CD4-positive, alpha-beta T cell treated with Interleukin-15 for 1 hour (primary cell): Measurements from ENCODE around the gene KRTAP10-2.
"Not testable (repeated sequence)": the region's sequence is repeated elsewhere in the genome, so short reads cannot be mapped to it uniquely, and the experiment has no call there.

Experiments used
- DNase-seq: peaks from one replicate; pipeline ENCODE4 v3.0.0-alpha.2; 2020

Gene KRTAP10-2

GRCh38 chr21:44566403-44566802, 15.1 kb upstream of the KRTAP10-2 start:
- no peak for DNase-seq

GRCh38 chr21:44564886-44565598, 13.7 kb upstream of the KRTAP10-2 start:
- no peak for DNase-seq

DNA sequence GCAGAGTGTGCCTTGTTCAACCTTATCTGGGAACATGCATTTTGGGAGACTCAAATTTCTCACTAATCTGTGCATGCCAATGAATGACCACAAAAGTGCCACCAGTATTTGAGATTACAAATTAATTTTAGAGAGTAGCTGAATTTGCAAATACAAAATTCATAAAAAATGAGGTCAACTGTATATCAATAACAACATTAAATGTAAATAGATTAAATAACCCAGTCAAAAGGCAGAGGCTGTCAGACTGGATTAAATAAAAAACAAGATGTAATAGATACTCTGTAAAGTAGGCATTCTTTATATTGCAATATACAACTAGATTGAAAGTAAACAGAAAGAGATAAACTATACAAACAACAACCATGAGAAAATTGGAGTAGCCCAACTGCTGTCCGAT, 12.8 kb upstream of the KRTAP10-2 start:
- DNase-seq: no peak

DNA sequence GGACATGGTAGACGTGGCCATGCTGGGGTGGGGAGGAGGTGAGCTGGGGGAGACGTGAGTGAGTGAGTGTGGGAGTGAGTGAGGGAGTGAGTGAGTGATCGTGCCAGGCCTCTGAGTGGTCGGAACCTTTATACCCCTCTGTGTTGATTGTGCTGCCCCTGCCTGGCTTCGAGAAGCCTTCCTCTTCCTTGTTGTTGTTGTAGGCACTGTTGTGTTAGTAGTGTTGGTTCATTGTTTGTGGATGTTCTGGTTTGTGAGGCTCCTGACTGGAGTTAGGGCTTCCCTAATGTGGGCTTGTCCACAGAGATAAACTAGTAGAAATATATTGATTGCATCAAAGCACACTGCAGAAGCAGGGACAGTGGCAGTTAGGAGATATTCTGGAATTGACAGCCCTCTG, 7.4 kb upstream of the KRTAP10-2 start, which contains the start of gene KRTAP10-3:
Gene KRTAP10-3, minus strand, starts transcription at position 101 of the 400 bp plus-strand sequence. Its CDS starts 80 bp downstream, at position 21.
- DNase-seq: no peak

DNA sequence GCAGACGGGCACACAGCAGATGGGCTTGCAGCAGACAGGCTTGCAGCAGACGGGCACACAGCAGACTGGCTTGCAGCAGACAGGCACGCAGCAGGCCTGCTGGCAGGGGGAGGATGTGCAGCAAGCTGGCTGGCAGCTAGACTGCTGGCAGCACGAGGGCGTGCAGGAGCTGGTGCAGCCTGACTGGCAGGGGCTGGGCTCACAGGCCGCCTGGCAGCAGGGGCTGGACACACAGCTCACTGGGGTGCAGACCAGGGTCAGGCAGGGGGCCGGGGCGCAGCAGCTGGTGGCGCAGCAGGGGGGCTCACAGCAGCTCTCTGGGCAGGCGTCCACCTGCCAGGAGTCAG, 7.0 kb upstream of the KRTAP10-2 start:
- not testable (repeated sequence) for DNase-seq

DNA sequence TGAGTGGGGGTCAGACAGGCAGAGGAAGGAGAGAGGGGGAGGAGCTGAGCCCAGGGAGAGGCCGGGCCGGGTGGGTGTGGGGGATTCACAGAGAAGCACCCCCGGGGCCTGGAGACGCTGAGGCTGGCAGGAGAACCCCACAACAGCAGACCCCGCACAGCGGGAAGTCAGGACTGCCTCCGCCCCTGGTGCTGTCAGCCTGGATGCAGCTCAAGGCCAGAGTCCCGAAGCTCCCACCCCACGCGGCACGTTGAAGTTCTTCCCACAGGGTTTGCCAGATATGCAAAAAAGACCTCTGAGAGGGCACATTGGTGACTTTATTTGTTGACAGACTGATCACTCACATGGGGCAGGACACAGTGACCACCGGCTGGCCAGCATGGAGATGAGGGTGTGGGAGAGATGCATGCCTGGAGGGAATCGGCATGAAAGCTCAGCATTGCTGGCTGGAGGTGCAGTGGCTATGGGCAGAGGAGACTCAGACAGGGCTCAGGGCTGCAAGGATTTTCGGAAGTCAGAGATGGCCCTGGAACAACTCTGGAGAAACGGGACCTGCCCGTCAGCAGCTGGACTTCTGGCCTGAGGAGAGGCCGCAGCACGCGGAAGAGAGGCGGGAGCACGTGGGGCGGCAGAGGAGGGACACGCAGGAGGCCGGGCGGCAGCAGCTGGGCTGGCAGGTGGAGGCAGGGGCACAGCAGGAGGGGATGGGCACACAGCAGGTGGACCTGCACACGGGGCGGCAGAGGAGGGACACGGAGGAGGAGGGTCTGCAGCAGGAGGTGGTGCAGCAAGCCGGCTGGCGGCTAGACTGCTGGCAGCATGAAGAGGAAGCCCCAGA, 6.4 kb upstream of the KRTAP10-2 start:
- no peak for DNase-seq

- DNase-seq: no peak
Measured at GRCh38 chr21:44556879-44557278, 5.6 kb upstream of the KRTAP10-2 start.

DNA sequence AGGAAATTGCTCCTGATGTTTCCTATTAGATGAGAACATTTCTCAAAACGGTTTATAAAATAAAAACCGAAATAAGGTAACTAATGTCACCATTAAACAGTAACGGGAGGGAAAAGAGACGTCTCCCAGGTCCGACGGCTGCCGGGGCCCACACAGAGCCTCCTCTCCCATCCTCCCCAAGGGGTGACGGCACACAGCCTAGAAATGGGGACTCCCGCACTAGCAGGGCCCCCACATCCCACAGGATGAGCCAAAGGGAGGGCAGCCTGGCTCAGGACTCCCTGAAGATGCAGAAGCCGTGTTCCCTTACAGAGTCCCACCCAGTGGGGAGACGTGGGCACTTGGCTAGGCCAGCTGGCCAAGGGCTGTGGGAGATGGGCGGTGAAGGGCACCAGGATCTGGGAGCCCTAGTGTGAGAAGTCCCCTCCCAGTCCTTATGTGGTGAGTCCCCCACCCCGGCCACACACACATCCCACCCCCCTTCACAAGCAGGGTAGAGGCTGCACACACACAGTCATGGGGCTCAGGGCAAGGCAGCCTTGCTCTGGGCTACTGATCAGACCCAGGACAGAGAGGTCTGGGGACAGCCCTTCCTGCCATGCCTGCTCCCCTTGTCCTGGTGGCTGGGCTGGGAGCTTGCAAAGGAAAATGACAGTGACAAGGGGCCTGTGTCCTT, 4.0 kb upstream of the KRTAP10-2 start:
- no peak for DNase-seq

- DNase-seq: no peak
Measured at GRCh38 chr21:44552681-44553080, 1.4 kb upstream of the KRTAP10-2 start.

GRCh38 chr21:44552136-44552535, 831 bp upstream of the KRTAP10-2 start:
- DNase-seq: no peak

DNA sequence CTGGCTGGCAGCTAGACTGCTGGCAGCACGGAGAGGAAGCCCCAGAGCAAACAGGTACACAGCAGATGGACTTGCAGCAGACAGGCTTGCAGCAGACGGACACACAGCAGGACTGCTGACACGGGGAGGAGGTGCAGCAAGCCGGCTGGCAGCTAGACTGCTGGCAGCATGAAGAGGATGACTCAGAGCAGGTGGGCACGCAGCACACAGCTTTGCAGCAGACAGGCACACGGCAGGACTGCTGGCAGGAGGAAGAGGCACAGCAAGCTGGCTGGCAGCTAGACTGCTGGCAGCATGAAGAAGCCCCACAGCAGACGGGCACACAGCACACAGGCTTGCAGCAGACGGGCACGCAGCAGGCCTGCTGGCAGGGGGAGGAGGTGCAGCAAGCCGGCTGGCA, 498 bp downstream of the KRTAP10-2 start:
- no peak for DNase-seq

DNA sequence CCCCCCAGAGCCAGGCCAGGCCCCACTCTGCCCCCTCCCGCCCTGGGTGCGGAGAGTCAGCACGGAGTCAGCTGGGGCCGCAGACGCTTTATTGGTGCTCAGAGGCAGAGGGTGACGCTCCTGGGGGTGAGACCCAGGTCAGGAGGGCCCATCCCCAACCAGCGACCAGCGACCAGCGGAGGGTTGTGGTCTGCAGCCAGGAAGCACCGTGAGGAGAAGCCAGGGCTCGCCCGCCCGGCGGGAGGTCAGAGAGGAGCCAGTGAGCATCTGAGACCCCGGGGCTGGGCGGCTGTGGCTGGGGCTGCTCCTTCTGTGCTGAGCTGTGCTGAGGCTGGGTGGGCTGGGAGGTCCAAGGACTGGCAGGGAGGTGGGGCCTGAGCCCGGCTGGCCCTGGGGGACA, 1.0 kb downstream of the KRTAP10-2 start:
- not testable (repeated sequence) for DNase-seq

GRCh38 chr21:44549525-44550211, 1.6 kb downstream of the KRTAP10-2 start:
- no peak for DNase-seq

DNA sequence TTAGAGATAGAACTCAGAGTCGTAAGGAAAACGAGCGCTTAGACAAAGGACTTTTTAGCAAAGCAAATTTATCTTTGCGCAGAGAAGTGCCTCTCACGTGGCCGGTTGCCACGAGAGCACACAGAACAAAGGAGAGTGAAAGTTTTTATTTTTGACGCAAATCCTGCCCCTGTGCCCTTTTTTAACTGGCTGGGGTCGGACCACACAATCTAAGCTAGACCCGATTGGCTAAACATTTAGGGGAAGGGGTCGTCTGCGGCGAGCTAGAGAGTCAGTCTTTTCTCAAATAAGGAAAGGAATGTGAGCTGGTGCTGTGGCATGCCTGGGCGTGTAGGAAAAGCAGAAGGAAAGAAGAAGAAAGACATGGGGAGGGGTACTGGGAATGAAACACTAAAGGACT, 2.4 kb downstream of the KRTAP10-2 start:
- DNase-seq: no peak

- DNase-seq: no peak
Measured at GRCh38 chr21:44548381-44548780, 2.9 kb downstream of the KRTAP10-2 start.

GRCh38 chr21:44547656-44548331, 3.5 kb downstream of the KRTAP10-2 start:
- peak; percentile 47 for DNase-seq

- DNase-seq: no peak
Measured at GRCh38 chr21:44544566-44544965, 6.7 kb downstream of the KRTAP10-2 start.

GRCh38 chr21:44542716-44543115, 8.6 kb downstream of the KRTAP10-2 start:
- no peak for DNase-seq

GRCh38 chr21:44540741-44541288, 10.5 kb downstream of the KRTAP10-2 start:
- DNase-seq: no peak

GRCh38 chr21:44539991-44540666, 11.2 kb downstream of the KRTAP10-2 start, which contains the start of gene KRTAP10-1:
Gene KRTAP10-1 (minus strand): TSS chr21:44540195. CDS start chr21:44540150, 45 bp downstream.
- DNase-seq: no peak

- DNase-seq: no peak
Measured at GRCh38 chr21:44539046-44539445, 12.3 kb downstream of the KRTAP10-2 start.
